CD4-positive, alpha-beta T cell treated with Interleukin-10 for 1 hour (primary cell): ENCODE results near the gene PDGFRB.

Experiments used
- DNase-seq: peaks from one replicate; pipeline ENCODE4 v3.0.0-alpha.2; 2020

The PDGFRB gene

DNA sequence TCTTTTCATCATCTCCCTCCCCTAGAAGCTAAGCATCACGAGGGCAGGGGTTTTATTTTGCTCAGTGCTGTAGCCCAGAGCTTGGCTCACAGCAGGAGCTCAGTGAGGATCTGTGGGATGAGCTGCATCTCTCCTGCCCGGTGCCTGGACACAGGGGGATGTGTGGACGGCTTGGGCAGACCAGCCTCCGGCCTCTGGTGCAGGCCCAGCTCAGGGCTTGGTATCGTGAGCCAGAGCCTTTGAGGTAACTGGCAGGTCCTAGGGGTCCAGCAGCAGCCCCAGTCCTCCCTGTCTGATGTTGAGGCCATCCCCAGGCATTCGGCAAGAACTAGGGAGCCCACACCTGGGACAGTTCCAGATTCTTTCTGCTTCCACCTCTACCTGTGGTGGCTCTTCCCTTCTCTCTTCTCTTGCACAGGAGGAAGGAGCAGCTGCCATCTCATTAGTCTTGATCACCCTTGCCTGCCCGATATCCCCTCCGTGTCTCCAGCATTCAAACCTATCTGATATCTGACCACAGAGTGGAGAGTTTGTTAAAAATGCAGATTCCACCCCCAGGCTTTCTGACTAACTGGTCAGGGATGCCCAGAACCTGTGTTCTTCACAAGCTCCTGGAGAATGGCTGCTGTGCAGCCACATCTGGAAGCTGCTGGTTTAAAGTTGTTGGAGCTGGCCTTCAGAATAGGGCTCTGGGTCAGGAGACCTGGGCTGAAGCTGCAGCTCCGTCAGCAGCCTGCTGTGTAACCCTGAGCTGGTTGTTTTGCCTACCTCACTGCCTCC lies 26.3 kb upstream of the PDGFRB start:
- no peak for DNase-seq

GRCh38 chr5:150181027-150181426 lies 25.4 kb upstream of the PDGFRB start:
- no peak for DNase-seq

DNA sequence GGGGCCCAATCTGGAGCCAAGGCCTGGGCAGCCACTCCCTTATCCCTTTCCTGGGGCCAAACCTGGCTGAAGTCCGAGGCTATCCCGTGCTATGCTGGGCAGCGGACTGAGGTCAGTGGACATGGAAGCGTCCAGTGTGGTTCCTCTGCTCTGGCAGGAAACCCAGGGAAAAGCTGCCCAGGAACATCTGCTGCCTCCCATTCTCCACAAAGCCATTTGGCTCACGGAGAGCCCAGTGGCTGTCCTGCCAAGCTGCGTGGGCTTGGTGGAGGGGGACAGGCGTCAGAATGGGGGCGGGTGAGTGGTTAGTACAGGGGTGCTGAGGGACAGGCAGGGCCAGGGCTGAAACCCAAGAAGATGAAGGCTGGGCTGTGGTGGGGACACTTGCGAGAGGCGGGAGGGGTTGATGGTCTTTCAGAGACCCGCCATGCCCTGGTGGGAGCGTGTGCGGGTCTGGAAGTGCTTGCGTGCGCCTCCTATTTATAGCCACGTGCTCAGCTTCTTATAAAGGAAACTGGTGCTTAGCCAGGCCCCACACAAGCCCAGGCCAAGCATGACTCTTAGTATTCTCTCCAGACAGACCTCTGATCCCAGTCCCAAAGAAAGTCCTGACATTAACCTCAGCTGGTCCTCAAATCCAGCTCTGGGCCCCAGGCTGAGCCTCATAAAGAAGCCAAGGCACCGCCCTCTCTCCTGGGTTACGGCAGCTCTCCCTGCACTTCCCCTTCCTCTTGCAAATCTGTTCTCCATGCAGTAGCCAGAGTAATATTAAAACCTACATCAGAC lies 24.8 kb upstream of the PDGFRB start:
- no peak for DNase-seq

- no peak for DNase-seq
Observed at GRCh38 chr5:150179019-150179620, 23.5 kb upstream of the PDGFRB start.

DNA sequence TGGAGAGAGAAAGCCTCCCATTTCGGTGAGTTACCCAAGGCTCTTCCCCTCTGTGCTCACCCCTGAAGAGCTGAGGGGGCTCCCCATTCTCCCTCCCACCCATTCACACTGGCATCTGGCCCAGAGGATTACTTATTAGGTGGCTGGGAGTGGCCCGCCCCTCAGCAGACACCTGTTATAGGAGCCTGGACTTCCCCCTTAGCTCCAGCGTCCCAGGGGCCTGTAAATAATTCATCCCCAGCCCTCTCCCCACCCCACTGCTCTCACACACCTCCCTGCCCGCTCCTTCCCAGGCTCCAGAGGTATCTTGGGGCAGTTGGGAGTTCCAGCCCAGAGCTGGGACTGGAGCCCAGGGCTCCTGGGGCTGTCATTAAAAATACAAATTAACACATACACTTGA lies 22.6 kb upstream of the PDGFRB start:
- DNase-seq: no peak

- no peak for DNase-seq
Observed at GRCh38 chr5:150177721-150178120, 22.1 kb upstream of the PDGFRB start.

DNA sequence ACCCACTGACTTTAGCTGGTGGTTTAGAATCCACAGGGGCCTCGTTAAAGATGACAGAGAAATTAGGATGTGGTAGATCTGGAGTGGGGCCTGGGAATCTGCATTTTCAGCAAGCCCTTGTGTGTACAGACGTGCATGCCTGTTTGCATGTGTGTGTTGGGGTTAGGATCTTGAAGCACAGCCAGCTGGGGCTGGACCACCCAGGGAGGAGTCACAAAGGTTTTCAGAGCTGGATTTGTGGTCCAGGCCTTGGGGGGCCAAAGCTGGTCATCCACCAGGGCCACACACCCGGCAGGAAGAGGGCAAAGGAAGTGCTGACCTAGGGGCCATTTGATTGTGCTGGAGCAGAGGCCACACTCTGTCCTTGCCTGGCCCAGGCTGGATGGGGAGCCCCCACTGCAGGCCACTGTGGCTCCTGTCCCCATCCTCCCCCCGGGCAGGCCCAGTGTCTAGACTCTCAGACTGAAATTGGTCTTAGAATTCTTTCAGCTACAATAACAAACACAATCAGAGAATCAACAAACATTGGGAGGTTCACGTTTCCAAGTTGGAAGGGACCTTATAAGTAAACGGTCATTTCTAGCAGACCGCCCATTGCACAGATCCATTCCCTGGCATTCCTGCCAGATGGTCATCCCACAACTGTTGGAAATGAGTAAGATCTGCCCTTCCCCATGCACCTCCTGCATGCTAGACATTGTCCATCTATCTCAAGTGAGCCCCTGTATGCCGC lies 21.3 kb upstream of the PDGFRB start:
- DNase-seq: no peak

GRCh38 chr5:150175536-150175935 lies 19.9 kb upstream of the PDGFRB start:
- no peak for DNase-seq

DNA sequence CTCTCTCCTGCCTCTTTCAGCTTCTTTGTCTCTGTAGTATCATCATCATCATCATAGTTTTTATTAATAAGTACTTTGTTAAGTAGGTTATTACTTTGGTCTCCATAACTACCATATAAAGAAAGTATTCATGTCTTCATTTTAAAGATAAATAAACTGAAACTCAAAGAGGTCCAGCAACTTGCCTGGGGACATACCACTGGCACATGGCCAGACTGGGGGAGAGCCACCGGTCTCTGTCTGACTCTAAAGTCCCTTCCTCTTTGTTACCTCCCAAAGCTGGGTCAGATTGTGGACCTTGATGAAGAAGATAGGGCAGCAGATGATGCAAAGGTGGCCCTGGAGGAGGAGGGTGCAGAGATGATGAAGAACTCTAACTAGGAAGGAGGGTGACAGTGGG lies 19.4 kb upstream of the PDGFRB start:
- DNase-seq: no peak

GRCh38 chr5:150174285-150174684 lies 18.6 kb upstream of the PDGFRB start:
- no peak for DNase-seq

DNA sequence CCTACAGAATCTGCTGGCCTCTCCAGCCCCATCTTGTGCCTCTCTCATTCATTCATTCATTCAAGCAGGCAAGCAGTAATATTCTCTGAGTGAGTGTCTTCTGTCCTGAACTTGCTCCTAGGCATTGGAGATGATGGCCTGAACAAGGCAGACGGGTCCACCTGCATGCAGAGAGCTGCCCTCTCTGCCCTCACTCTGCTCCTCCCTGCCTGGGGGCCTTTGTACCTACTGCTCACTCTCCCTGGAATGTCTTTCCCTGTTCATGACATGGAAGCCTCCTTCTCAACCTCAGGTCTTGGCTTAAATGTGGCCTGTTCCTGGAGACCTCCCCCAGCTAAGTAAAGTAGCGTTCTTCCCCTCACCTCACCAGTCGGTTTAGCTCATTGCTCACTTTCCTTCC lies 17.5 kb upstream of the PDGFRB start:
- no peak for DNase-seq

GRCh38 chr5:150172556-150172955 lies 16.9 kb upstream of the PDGFRB start:
- DNase-seq: no peak

GRCh38 chr5:150172145-150172544 lies 16.5 kb upstream of the PDGFRB start:
- no peak for DNase-seq

DNA sequence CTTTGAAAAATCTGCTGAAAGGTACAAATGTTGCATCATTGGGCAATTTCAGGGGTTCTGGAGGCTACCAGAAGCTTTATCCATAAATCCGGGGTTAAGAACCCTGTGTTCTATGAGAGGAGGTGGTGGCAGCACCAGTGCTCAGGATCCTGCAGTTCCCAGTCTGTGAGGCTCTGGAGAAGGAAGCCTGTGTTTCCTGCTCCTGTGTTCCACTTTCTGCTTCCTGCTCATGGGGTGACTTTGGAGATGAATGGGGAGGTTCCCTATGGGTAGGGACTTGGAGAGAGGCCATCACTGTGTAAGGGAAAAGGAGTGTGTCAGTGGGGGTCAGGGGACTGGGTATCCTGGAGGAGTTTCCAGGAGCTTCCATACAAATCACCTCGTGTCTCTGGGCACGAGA lies 13.2 kb upstream of the PDGFRB start:
- DNase-seq: no peak

DNA sequence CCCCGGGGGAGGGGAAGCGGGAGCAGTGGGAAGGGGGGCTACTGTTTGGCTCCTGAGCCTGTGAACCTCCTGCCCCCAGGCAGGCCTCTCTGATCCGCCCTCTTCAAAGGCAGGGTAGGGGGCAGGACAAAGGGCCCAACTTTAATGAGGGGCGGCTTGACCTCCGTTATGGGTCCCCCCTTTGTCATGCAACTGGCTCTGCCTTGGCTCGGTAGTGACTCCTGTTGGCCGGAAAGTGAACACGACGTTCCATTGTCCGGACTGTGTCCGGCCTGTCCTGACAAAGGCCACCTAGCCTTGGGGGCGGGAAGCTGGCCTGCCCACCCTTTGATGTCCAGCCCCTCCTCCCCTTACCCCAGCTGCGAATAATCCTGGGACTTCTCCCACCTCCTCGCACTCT lies 12.3 kb upstream of the PDGFRB start:
- DNase-seq: no peak

DNA sequence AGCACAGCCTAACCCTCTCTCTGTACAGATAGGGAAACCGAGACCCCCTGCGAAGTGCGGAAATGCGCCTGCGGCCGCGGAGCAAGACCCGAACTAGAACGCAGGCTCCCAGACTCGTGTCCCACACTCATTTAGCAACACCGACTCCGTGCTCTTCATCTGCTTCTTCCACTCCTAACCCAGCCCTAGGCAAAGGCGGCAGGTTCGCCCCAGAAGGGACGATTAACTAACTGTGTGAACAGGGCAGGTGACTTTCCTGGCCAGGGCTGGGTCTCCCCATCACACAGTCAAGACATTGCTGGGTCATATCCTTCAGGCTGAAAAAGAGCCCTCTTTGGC lies 11.8 kb upstream of the PDGFRB start:
- no peak for DNase-seq

- no peak for DNase-seq
Observed at GRCh38 chr5:150166650-150167511, 11.2 kb upstream of the PDGFRB start, which contains the start of gene CDX1. CDX1 (plus strand) TSS chr5:150166778; CDS start chr5:150166877, 99 bp downstream.

- DNase-seq: no peak
Observed at GRCh38 chr5:150166037-150166649, 10.5 kb upstream of the PDGFRB start.

- DNase-seq: no peak
Observed at GRCh38 chr5:150164211-150164980, 8.8 kb upstream of the PDGFRB start.

- DNase-seq: no peak
Observed at GRCh38 chr5:150163547-150164059, 8.0 kb upstream of the PDGFRB start.

DNA sequence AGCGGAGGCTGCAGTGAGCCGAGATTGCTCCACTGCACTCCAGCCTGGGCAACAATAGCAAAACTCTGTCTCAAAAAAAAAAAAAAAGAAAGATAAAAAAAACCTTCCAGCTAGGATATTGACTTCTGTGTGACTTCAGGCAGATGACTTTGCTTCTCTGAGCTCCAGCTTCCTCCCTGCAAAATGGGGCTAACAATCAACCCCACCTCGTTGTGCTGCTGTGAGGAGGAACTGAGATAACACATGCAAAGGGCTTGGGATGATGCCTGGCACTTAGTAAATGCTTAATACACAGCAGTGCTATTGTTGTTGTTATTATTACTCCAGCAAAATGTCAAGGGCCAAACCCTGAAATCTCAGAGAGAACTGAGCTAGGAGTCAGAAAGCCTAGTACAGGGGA lies 7.4 kb upstream of the PDGFRB start:
- DNase-seq: no peak
